Activated effector memory CD4-positive, alpha-beta T cell treated with anti-CD3 and anti-CD28 coated beads, Interleukin-2, amount 50 U/mL, for 16 hours (primary cell): ENCODE results near the gene MIS12.

ENCODE experiments used
- DNase-seq: peaks from one replicate; pipeline ENCODE4 v3.0.0-alpha.2; 2020

MIS12 gene

DNA sequence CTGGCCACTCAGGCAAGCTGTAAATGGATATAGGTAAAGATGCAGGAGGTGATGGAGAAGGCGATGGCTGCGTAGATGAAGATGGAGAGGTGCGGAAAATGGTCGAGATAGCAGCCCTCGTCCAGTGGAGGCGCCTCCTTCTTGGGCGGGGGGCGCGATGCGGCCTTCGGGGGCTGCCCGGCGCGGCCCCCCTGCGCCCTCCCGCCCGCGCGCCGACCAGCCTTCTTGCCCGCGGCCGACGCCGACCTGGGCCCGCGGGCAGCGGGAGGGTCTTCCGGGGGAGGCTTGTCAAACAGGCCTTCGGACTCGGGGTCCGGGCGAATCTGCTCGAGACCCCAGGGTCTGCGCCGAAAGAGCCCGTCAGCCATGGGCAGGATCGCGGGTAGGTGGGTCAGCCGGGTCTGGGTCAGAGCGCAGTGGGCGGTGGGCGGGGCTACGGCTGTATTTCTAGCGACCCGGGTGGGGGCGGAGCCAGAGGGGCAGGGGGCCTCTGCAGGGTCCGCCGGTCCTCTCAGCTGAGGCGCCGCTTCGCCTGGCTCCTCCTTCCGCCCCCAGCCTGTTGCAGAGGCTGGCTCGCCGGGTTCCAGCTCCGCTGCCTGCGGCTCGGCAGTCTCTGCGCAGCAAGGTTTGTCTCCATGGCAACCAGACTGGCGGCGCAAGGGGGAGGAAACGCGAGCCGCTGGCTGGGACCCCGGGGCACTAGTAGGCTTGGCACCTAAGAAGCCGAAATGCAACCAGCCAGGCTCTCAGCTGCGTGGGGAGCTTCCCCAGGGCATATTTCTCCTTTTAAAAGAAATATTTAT, 14.4 kb downstream of the MIS12 start:
- DNase-seq: peak; percentile 89

DNA sequence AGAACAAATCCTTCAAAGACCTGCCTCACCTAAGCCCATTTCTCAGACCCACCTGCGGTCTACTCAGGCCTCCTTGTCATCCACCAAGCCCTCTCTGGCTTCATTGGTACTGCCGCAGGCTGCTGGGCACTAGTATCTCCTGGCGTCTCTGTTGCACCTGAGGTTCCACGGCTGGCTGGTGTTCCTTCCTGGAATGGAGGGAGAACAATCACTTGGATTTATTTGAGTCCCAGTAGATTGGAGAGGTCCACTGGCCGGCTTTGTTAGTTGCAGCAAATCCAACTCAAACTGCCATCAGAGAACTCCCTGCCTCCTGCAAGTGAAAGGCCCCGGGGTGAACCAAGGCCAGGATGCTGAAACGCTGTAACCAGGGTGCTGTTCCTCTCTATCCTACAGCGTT, 15.3 kb downstream of the MIS12 start:
- DNase-seq: no peak

DNA sequence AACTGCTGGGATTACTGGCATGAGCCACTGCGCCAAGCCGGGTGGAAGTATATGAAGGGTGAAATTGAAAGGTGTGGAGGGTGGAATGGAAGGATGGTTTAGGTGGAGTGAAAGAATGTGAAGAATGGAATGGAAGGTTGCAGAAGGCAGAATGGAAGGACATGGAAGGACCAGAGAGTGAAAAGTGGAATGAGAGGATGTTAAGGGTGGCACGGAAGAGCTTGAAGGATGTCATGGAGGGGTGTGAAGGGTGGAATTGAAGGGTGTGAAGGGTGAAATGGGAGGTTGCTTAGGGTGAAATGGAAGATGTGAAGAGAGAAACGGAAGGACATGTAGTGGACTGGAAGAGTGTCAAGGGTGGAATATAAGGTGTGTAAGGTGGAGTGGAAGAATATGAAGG, 16.2 kb downstream of the MIS12 start:
- no peak for DNase-seq

DNA sequence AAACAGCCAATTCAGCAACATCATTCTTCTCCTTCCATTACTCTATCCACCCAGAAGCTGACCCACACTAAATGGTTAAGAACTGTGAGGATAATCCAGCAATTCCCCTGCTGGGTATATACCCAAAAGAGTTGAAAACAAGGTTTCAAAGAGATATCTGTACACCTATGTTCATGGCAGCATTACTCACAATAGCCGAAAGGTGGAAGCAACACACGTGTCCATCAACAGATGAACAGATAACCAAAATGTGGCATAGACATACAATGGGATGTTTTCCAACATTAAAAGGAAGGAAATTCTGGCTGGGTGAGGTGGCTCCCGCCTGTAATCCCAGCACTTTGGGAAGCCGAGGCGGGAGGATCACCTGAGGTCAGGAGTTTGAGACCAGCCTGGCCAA, 19.9 kb downstream of the MIS12 start:
- DNase-seq: no peak

DNA sequence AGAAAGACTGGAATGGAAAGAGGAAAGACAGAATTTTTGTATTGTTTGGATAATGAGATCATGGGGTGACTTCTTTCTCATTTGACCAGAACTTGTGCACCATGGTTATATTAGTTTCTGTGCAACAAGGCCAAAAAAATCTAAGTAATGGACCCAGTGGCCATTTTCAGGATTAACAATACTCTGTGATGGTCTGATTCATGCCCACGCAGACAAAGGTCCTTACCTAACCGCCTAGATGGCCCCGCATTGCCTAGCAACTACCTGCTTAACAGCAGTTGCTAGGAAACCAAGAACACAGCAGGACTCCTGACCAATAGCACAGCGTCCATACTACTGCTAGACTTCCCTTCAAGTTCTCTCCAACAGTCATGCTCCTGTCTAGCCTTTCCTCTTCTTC, 22.4 kb downstream of the MIS12 start:
- DNase-seq: no peak

DNA sequence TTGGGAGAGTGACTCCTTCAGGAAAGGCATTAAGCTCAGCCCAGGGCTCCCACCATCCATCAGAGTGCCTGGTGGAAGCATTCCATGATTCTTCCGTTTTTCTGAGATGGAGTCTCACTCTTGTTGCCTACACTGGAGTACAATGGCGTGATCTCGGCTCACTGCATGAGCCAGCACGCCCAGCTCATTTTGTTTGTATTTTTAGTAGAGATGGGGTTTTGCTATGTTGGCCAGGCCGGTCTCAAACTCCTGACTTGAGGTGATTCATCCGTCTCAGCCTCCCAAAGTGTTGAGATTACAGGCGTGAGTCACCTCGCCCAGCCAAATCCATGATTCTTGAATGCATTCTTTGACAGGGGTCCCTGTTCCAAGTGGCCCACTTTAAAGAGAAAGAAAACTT, 23.1 kb downstream of the MIS12 start:
- no peak for DNase-seq

DNA sequence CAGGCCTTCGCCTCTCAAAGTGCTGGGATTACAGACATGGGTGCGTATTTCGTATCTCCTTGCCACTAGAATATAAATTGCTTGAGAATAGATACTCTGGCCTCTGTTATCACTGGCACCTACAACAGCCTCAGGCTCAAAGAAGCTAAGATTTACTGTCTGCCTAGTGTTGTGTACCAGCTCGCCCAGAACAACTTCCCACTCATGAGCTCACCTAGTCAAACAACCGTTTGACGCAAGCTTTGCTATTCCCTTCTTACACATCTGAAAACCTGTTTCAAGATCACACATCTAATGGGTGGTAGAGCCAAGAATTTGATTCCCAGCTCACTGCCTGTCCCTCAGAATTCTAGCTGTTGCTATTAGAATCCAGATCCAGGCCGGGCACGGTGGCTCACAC, 24.4 kb downstream of the MIS12 start:
- no peak for DNase-seq

DNA sequence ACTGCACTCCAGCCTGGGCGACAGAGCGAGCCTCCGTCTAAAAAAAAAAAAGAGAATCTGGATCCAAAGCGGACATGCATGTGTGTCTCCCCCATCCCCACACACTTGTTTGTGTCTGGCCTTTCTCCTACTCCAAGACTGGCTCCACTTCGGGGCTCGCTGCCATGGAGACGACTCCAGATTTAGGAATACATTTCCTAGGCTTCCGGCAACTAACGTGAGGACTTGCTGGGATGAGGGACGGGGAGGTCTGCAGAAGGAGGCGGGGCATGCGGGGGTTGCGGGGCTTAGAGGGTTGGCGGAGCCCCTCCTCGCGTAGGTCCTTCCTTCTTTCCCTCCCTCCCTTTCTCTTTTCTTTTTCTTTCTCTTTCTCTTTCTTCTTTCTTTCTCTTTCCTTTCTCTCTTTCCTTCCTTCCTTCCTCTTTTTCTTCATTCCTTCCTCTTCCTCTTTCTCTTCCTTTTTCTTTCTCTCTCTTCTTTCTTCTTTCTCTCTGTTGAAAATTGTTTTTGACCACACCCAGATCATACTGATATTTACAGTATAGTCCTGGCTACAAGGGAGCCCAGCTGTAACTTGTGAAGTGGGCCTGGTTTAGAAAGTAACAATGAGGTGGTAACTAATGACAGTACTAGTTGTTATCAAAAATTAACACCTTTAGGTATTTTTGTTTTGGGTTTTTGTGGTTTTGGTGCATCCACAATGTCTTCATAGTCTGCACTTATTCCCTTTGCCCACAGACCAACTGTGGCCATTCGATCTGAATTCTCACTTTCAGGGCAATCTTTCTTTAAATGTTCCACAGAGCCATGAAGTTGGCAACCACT, 25.2 kb downstream of the MIS12 start:
- no peak for DNase-seq

DNA sequence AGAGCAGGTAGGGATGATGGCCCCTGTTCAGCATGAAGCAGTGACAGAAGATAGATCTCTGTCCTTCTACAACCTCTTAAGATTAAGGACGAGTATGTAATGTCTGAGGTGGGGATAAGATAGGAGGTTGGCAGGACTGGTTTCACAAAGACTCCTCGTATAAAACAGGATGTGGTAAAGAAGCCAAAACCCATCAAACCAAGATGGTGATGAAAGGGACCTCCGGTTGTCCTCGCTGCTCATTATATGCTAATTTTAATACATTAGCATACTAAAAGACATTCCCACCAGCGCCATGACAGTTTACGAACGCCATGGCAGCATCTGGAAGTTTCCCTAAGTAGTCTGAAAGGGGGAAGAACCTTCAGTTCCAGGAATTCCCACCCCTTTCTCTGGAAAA, 27.3 kb downstream of the MIS12 start:
- no peak for DNase-seq

DNA sequence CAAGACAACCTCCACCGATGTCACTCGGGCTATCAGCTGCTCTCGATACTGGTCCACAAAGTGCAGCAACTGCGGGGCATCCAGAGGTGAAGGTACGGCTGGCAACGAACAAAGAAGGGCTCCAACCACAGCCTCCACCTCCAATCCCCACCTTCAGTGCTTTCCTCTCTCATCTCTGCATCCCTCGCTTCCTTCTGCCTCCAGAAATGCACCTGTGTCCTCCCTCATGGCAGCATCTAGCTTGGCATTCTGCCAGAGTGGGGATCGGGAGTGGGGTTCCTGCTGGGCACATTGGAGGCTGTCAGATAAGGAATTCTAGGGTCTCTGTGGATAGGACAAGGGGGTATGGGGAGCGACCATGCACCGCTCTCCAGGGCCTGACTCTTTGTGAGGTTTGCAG, 28.6 kb downstream of the MIS12 start:
- DNase-seq: no peak

DNA sequence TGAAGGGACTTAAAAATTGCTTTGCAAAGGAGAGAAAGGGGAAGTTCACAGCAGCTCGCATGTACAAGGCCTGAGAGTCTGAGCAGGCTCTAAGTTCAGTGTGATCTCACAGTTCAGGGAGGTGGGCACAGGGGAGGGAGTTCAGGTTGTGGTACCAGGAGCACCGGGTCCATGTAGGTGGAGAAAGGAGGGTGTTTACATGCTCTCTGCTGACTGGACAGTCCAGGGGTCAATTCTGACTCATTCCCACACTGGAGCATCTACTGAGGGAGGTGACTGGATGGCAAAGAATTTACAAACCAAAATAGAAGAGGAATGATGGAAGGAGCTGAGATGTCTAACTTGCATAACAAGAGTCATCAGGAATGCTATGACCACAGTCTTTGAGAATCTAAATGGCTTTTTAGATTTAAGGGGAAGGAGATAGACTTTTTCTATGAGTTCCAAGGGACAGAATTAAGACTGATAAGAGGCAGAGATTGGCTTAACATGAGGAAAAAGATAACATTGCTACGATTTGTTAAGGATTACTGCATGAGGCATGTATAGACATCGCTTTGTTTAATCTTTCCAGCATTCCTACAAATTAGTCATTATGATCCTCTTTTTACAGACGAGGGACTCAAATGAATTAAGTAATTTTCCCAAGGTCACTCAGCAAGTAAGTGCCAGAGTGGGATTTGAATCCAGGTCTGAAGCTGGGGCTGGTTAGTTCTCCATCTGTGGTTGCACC, 29.9 kb downstream of the MIS12 start:
- no peak for DNase-seq

DNA sequence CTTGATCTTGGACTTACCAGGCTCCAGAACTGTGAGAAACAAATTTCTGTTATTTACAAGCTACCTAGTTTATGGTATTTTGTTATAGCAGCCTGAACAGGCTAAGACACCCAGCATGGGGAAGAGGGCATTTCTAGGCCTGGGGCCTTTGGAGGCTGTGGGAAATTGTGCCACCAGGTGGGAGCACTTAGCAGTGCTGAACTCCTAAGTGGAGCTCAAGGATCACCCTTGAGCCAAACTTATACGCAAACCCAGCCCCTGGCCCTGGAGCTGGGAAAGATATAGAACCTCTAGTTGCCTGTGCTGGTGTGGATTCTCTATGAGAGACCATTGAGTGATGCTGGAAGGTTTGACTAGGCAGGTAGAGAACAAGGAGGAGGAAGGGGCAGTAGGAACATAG, 36.1 kb downstream of the MIS12 start:
- DNase-seq: no peak

DNA sequence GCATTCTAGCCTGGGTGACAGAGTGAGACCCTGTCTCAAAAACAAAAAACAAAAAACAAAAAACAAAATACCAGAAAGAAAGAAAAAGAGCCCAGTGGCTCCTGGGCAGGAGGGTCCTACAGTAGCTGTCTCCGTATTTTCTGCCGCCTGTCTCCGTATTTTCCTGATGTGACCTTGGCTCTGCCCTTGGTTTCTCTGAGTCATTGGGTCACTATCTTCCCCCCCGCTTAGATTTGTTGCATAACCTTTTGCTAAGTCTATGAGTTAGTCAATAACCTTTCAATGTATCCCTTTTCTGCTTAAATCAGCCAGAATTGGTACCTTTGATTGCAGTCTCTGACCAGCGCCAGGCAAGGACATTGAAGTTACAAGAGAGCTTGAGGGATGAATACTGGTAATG, 36.9 kb downstream of the MIS12 start:
- no peak for DNase-seq

DNA sequence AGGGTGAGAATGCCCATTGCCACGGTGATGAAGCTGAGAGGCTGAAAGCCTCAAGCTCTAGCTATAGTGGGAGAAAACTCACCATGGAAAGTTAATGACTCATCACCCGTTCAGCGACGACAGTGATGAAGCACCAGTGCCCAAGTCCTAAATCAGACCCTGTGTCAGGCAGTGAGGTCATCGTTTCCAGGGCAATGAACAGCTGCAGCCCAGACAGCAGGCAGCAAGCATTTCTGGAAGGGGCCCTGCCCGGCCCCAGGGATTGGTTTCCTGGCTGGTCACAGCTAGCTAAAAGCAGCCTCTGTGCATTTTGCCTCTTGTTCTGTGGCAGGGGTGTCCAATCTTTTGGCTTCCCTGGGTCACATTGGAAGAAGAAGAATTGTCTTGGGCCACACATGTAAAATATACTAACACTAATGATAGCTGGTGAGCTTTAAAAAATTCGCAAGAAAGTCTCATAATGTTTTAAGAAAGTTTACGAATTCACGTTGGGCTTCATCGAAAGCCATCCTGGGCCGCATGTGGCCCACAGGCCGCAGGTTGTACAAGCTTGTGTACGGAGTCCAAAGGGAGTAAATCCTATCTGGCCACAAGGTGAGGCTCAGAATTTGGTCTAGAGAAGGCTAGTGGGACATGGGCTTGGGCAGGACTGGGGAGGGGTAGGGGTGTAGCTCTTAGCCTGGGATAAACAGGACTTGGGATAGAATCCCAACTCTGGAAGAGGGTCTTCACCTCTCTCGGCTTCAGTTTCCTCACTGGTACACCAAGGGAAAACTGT, 40.6 kb downstream of the MIS12 start:
- DNase-seq: peak; percentile 74

DNA sequence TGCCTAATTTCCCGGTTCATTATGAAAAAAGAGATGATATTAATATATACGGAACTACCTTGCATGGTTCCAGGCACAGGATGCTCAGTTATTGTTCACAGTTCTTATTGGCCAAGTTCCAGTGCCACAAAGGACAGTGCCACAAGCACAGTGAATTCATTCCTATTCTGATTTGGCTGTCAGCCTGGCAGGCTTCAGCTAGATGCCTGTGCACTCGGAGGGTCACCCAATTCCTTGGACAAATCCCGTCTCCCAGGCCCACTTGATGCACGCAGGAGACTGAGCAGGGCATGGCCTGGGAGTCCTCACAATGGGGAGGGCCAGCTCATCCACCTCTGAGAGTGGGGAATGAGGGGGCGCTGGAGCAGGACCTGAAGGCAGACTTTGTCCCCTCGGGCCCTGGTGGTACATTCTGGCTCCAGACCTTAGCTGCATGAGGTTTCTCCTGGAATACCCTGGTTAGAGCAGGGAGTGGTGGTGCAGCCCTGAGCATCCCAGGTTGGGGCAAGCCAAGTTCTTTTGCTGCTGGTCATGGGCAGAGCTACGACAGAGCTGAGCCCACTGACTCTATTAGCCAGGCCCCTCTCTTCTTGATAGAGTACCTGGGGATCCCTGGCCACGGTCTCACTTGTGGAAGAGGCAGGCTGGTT, 41.4 kb downstream of the MIS12 start:
- peak; percentile 60 for DNase-seq

DNA sequence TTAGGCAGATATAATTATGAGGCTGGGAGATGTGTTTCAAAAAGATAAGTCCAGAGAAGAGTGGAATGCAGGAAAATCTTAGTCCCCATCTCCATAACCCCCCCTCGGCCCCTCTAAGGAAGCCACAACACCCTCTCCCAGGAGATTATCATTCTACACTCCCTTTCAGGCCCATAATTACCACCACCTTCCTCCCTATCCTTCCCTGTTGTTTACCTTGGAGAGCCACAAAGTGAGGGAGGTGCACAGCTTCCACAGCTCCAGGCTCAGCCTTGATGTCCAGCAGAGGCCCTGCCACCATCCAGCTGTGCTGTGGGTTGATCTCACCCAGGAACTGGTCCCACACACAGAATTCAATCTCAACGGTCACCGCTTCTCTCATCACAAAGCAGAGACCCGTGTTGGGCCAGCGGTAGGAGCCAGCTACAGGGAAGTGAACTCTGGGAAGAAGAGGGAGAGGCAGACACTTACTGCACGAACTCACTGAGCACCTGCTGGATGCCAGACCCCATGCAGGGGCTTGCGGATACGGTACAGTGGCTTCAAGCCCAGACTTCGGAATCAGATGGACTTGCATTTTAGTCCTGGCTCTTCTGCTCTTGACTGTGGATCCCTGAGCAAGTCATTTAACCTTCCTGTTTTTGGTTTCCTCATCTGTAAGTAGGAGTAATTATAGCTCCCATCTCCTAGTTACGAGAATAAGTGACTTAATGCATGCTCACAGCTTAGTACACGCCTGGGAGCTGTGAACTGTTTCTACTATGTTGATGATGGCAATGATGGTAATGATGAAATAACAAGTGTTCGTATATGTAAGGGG, 44.1 kb downstream of the MIS12 start:
- DNase-seq: peak; percentile 33

DNA sequence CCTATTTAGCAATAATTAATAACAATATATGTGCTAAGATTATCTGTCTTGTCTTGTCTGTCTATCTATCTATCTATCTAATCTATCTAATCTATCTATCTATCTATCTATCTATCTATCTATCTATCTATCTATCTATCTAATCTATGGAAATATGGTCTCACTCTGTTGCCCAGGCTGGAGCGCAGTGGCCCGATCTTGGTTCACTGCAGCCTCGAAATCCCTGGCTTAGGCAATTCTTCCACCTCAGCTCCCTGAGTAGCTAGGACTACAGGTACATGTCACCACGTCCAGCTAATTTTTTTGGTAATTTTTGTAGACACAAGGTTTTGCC, 44.7 kb downstream of the MIS12 start:
- DNase-seq: no peak

DNA sequence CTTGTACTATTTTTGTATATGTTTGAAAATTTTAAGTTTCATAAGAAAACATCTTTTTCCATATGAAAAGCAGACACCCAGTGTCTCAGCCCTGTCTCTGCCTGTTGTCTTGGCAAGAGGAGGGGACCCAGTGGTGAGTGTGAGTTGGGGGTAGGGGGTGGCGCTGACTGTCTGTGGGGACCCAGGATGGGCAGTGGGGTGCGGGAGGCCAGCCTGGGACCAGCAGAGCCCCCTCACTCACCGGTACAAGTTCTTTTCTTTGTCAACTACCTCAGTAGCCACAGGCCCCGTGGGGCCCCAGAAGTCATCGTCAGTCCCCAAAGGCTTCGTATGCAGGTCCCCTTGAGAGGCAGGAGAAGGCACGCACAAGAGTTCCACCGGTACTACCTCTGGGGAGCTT, 46.2 kb downstream of the MIS12 start:
- DNase-seq: peak; percentile 43

DNA sequence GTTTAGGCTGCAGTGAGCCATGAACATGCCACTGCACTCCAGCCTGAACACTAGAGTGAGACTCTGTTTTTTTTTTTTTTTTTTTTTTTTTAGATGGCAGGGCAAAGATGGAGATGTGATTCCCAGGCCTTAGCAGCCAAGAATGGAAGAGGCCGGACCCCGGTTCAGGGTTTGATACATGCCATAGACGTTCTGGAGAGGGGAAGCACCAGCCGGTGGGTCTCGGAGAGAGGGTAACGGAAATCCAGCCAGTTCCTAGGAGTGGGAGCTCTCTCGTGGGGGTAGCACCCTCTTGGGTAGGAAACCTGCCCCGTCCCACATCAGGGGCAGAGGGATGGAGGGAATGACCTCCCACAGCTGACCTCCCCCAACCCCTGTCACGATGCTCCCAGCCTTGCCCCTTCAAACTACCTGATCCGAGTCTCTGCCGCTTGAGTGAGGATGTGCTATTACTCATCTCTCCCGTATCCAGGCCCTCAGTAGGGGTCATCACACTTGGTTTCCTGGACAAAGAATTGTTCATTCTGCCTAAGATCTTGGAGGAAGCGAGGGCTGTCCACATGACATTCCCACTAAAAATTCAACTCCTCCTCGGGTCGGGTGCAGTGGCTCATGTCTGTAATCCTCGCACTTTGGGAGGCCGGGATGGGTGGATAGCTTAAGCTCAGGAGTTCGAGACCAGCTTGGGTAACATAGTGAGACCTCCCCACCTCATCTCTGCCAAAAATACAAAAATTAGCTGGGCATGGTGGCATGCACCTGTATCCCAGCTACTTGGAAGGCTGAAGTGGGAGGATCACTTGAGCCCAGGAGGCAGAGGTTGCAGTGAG, 47.3 kb downstream of the MIS12 start:
- DNase-seq: peak; percentile 21

DNA sequence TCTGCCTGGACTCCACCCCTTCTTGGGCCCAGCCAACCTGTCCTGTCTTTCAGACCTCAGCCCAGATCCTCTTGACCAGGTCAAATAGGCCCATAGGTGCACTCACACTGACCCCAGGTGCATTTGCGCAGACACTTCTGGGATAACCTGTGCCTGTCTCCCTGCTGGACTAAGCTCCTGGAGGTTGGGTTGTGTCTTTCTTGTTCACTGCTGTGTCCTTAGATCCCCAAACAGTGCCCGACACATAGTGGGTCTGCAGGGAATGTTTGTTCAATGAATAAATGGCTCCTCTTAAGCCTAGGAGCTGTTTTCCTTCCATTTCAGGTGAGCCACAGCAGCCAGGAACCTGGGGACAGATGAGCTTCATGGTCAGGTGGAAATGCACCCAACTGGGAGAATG, 49.1 kb downstream of the MIS12 start:
- peak; percentile 39 for DNase-seq
